Endothelial cell of umbilical vein (primary cell): ENCODE data around the gene BUB3. TPM values are rescaled to one million over a fixed set of nuclear protein-coding genes. Genes with fewer than 3 reads are reported as not detected.

Experiments
- BruUV-seq: library from RNA; stranded (reverse); fragments of 400-500 nt; replicated peaks from 2 replicates; lab custom pipeline; 2021; lab: Mats Ljungman, UMichigan
- CTCF ChIA-PET: fragments of 300-600, 350-600 bp; sonication (Branson Sonifier 250); formaldehyde crosslinking; loops from one replicate; lab custom pipeline; 2021; ENCODE audit warnings: antibody characterized with exemption, inconsistent platforms; lab: Charles Lee
- POLR2A ChIA-PET: fragments of 300-600, 350-600 bp; sonication (Branson Sonifier 250); formaldehyde crosslinking; loops from one replicate; lab custom pipeline; 2021; ENCODE audit warnings: antibody characterized with exemption, inconsistent platforms; lab: Charles Lee
- DNase-seq: peaks from one replicate; pipeline ENCODE4 v3.0.0-alpha.2; 2011; ENCODE audit warnings: low read depth, low spot score
- FAIRE-seq: peaks from 2 replicates; lab custom pipeline; 2011; peaks lifted over from hg19 to GRCh38; lab: Jason Lieb, UNC
- H2AFZ ChIP-seq: 2 replicates; pipeline ENCODE4 v1.6.0; 2012; ENCODE audit warnings: low read depth, low read length, control low read depth, inconsistent platforms
- H3K27ac ChIP-seq: 2 replicates; pipeline ENCODE4 v1.5.1; 2011; ENCODE audit warnings: low read depth, mild to moderate bottlenecking, control low read depth, low read length, moderate library complexity; ENCODE audit not compliant: insufficient read depth
- H3K27me3 ChIP-seq, 2 experiments: 2 replicates each; pipeline versions ENCODE4 v1.6.0 to v1.6.1; 2011; ENCODE audit warnings: low read length in 2 of 2, mixed read lengths in 1 of 2; ENCODE audit not compliant: control insufficient read depth in 2 of 2, insufficient read depth in 2 of 2
- H3K36me3 ChIP-seq, 2 experiments: 2 replicates in 1 of 2; 3 replicates in 1 of 2; pipeline ENCODE4 v1.5.1; 2011; ENCODE audit warnings: low read length in 2 of 2, mild to moderate bottlenecking in 1 of 2, moderate library complexity in 1 of 2; ENCODE audit not compliant: control insufficient read depth in 2 of 2, insufficient read depth in 2 of 2; ENCODE audit errors: extremely low read depth in 1 of 2
- H3K4me1 ChIP-seq: 3 replicates; pipeline ENCODE4 v1.5.1; 2011; ENCODE audit warnings: mild to moderate bottlenecking, low read length; ENCODE audit not compliant: control insufficient read depth, insufficient read depth; ENCODE audit errors: extremely low read depth
- H3K4me2 ChIP-seq: 2 replicates; pipeline ENCODE4 v1.6.1; 2011; ENCODE audit warnings: low read length, control low read depth, mixed read lengths; ENCODE audit not compliant: insufficient read depth
- H3K4me3 ChIP-seq, 3 experiments: fragments of 200-600 bp in 1 of 3; sonication (generic), shearing (Covaris generic) in 1 of 3; replicated peaks in 1 of 3; 2 replicates each; pipeline ENCODE4 v1.5.1; 2011 to 2016; ENCODE audit warnings: control low read depth in 3 of 3, low read length in 3 of 3, mild to moderate bottlenecking in 2 of 3, inconsistent platforms in 1 of 3, low read depth in 1 of 3, moderate library complexity in 1 of 3; ENCODE audit not compliant: insufficient read depth in 1 of 3
- H3K79me2 ChIP-seq: 2 replicates; pipeline ENCODE4 v1.6.0; 2012; ENCODE audit warnings: low read length, inconsistent platforms; ENCODE audit not compliant: control insufficient read depth, insufficient read depth
- H3K9ac ChIP-seq: replicated peaks from 2 replicates; pipeline ENCODE3; 2011; ENCODE audit warnings: low read length, control low read depth; ENCODE audit not compliant: insufficient read depth; ENCODE audit errors: extremely low read depth
- H3K9me1 ChIP-seq: replicated peaks from 3 replicates; pipeline ENCODE4 v1.6.0; 2011; ENCODE audit warnings: mild to moderate bottlenecking, low read length; ENCODE audit not compliant: control insufficient read depth, insufficient read depth; ENCODE audit errors: extremely low read depth
- H3K9me3 ChIP-seq: replicated peaks from 2 replicates; pipeline ENCODE4 v1.5.1; 2012; ENCODE audit warnings: low read length, inconsistent platforms; ENCODE audit not compliant: control insufficient read depth, insufficient read depth
- H4K20me1 ChIP-seq: replicated peaks from 2 replicates; pipeline ENCODE3; 2011; ENCODE audit warnings: mild to moderate bottlenecking, low read length; ENCODE audit not compliant: control insufficient read depth, insufficient read depth; ENCODE audit errors: extremely low read depth
- FOS ChIP-seq: IDR thresholded peaks from 2 replicates; pipeline ENCODE4 v1.6.1; 2011; ENCODE audit warnings: mild to moderate bottlenecking, low read length, moderate library complexity, borderline replicate concordance; ENCODE audit not compliant: insufficient read depth
- GATA2 ChIP-seq: IDR thresholded peaks from 2 replicates; pipeline ENCODE4 v1.7.0; 2011; ENCODE audit warnings: low read depth, mild to moderate bottlenecking, moderate library complexity, mixed read lengths, low read length; ENCODE audit not compliant: insufficient read length, insufficient read depth
- JUN ChIP-seq: IDR thresholded peaks from 2 replicates; pipeline ENCODE4 v1.6.1; 2011; ENCODE audit warnings: borderline replicate concordance, low read depth; ENCODE audit not compliant: insufficient read length, insufficient read depth
- MYC ChIP-seq: IDR thresholded peaks from one replicate; pipeline ENCODE4 v1.6.1; 2011; ENCODE audit warnings: mild to moderate bottlenecking, low read depth, low read length
- POLR2A ChIP-seq: IDR thresholded peaks from 2 replicates; pipeline ENCODE4 v1.6.1; 2012; ENCODE audit warnings: low read depth, mild to moderate bottlenecking, control low read depth, low read length
- POLR2AphosphoS5 ChIP-seq: IDR thresholded peaks from 2 replicates; pipeline ENCODE4 v1.6.1; 2012; ENCODE audit warnings: low read depth, mild to moderate bottlenecking, control low read depth, low read length, moderate library complexity; ENCODE audit not compliant: insufficient read depth
- dilution Hi-C: fragments of 300-500 bp; cut with MboI; formaldehyde crosslinking; loops from one replicate; pipeline ENCODE4 v1.15.0; 2019; ENCODE audit warnings: low sequenced_read_pairs; ENCODE audit not compliant: extremely low pct_ligation_motif_present
- intact Hi-C: fragments of 100-400 bp; cut with micrococcal nuclease; formaldehyde crosslinking; loops from one replicate; pipeline ENCODE4 v1.10.0; 2022
- polyA plus RNA-seq, 4 experiments: library from polyadenylated mRNA; depleted of rRNA in 3 of 4; stranded (reverse) in 3 of 4; unstranded in 1 of 4; fragments of >200 nt; gene quantifications; 2 replicates each; pipeline versions ENCODE4 v1.2.1 to v1.2.3, GENCODE V29; 2011 to 2012; ENCODE audit warnings: missing spikeins in 1 of 4
- total RNA-seq: library from RNA; stranded (reverse); gene quantifications from 2 replicates; pipeline ENCODE4 v1.2.3, GENCODE V29; 2021
- TF ChIP-seq, protein P1 (sequence below): IDR thresholded peaks from 2 replicates; pipeline ENCODE4 v1.6.1; 2011; ENCODE audit not compliant: insufficient read depth, insufficient read length
- TF ChIP-seq, protein P2 (sequence below), 2 donors: IDR thresholded peaks; 1 replicate in 1 of 2; 2 replicates in 1 of 2; pipeline ENCODE4 v1.5.1; 2011; ENCODE audit warnings: low read length in 2 of 2, mild to moderate bottlenecking in 2 of 2, moderate library complexity in 2 of 2, control low read depth in 1 of 2, inconsistent platforms in 1 of 2, low read depth in 1 of 2; ENCODE audit not compliant: insufficient read depth in 1 of 2; ENCODE audit errors: extremely low read depth in 1 of 2

The BUB3 gene
- total and polyA plus RNA-seq, 2 donors (not counting 3 experiments of a cell fraction or from before 2014, with no cell fraction given): 156 to 193 TPM

DNA sequence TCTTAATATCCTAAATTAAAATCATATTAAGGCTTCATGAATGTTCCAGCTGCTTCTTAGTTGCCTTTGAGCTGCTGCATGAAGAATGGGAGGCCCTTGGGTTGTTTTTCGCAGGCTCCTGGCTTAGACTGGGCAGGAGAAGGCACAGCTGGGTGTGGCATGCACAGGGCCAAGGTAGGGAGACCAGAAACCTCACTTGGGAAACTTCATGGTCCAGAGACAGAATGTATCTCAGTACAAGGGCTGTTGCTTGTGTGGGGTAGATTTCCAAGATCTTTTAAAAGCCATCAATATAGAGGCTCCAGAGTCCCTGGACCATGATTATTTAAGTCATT is 49.9 kb downstream of the BUB3 start:
- H3K36me3 ChIP-seq: no peaks in the 10 kb centered on the region
- FAIRE-seq (no peak), DNase-seq (no peak)
- H4K20me1 ChIP-seq: no peaks in the 10 kb centered on the region
- CTCF ChIA-PET: no interaction called here
- H2AFZ ChIP-seq: no peak overlapping the region
- TF ChIP-seq POLR2AphosphoS5: no peak
- TF ChIP-seq, protein P1, sequence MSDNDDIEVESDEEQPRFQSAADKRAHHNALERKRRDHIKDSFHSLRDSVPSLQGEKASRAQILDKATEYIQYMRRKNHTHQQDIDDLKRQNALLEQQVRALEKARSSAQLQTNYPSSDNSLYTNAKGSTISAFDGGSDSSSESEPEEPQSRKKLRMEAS: no peak
- no peak for TF ChIP-seq GATA2
- TF ChIP-seq, protein P2, sequence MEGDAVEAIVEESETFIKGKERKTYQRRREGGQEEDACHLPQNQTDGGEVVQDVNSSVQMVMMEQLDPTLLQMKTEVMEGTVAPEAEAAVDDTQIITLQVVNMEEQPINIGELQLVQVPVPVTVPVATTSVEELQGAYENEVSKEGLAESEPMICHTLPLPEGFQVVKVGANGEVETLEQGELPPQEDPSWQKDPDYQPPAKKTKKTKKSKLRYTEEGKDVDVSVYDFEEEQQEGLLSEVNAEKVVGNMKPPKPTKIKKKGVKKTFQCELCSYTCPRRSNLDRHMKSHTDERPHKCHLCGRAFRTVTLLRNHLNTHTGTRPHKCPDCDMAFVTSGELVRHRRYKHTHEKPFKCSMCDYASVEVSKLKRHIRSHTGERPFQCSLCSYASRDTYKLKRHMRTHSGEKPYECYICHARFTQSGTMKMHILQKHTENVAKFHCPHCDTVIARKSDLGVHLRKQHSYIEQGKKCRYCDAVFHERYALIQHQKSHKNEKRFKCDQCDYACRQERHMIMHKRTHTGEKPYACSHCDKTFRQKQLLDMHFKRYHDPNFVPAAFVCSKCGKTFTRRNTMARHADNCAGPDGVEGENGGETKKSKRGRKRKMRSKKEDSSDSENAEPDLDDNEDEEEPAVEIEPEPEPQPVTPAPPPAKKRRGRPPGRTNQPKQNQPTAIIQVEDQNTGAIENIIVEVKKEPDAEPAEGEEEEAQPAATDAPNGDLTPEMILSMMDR (IDR thresholded peaks at IDR 0.05; ENCODE audit: extremely low read depth in 1 of 2, insufficient read depth in 1 of 2, low read depth in 1 of 2, low read length in 2 of 2): no peak
- no peak for TF ChIP-seq JUN
- no peak for TF ChIP-seq FOS
- TF ChIP-seq POLR2A: no peak
- TF ChIP-seq MYC: no peak
- POLR2A ChIA-PET: no interaction called here
- no peaks in the 10 kb centered on the region for H3K27me3 ChIP-seq
- no peak overlapping the region for H3K4me2 ChIP-seq
- BruUV-seq: no TSS peak
- H3K4me1 ChIP-seq: no peaks in the 10 kb centered on the region
- H3K79me2 ChIP-seq: no peaks in the 10 kb centered on the region
- H3K9me3 ChIP-seq: no peaks in the 10 kb centered on the region
- H3K4me3 ChIP-seq: no peak overlapping the region
- dilution Hi-C loops: no loop called here
- H3K9me1 ChIP-seq: no peaks in the 10 kb centered on the region
- no peak overlapping the region for H3K27ac ChIP-seq
- intact Hi-C loops: no loop called here
- H3K9ac ChIP-seq: no peak overlapping the region
